Ecto neural progenitor cell (in vitro differentiated cells): ENCODE measurements around the gene HOOK1.
A peak's percentile ranks its signal among the peaks of the same experiment; 100 is the strongest.
"Not testable (repeated sequence)": the region's sequence is repeated elsewhere in the genome, so short reads cannot be mapped to it uniquely, and the experiment has no call there.

Source experiments
- DNase-seq: peaks from one replicate; pipeline ENCODE4 v3.0.0-alpha.2; 2018; ENCODE audit warnings: low spot score

The HOOK1 gene

GRCh38 chr1:59819566-59820438 lies 5.1 kb downstream of the HOOK1 start:
- DNase-seq = no peak

GRCh38 chr1:59827055-59827643 lies 12.4 kb downstream of the HOOK1 start:
- DNase-seq = no peak

- DNase-seq = no peak
Measured at GRCh38 chr1:59828160-59828559, 13.4 kb downstream of the HOOK1 start.

GRCh38 chr1:59831529-59831928 lies 16.8 kb downstream of the HOOK1 start:
- no peak for DNase-seq

- no peak for DNase-seq
Measured at GRCh38 chr1:59833022-59833421, 18.3 kb downstream of the HOOK1 start.

- no peak for DNase-seq
Measured at GRCh38 chr1:59833991-59834390, 19.2 kb downstream of the HOOK1 start.

- DNase-seq = not testable (repeated sequence)
Measured at GRCh38 chr1:59837857-59838256, 23.1 kb downstream of the HOOK1 start.

GRCh38 chr1:59845091-59845490 lies 30.3 kb downstream of the HOOK1 start:
- no peak for DNase-seq

- no peak for DNase-seq
Measured at GRCh38 chr1:59846209-59846894, 31.6 kb downstream of the HOOK1 start.

GRCh38 chr1:59846895-59847282 lies 32.1 kb downstream of the HOOK1 start:
- DNase-seq = no peak

- no peak for DNase-seq
Measured at GRCh38 chr1:59852117-59852516, 37.4 kb downstream of the HOOK1 start.

GRCh38 chr1:59855297-59855696 lies 40.5 kb downstream of the HOOK1 start:
- DNase-seq = not testable (repeated sequence)

GRCh38 chr1:59856725-59857338 lies 42.1 kb downstream of the HOOK1 start:
- DNase-seq = no peak

GRCh38 chr1:59857679-59858354 lies 43.1 kb downstream of the HOOK1 start:
- DNase-seq = no peak

GRCh38 chr1:59866462-59866861 lies 51.7 kb downstream of the HOOK1 start:
- DNase-seq = no peak

- DNase-seq = no peak
Measured at GRCh38 chr1:59871746-59872145, 57.0 kb downstream of the HOOK1 start.

GRCh38 chr1:59877108-59877682 lies 62.4 kb downstream of the HOOK1 start:
- DNase-seq = no peak

GRCh38 chr1:59878370-59878769 lies 63.6 kb downstream of the HOOK1 start:
- no peak for DNase-seq

- DNase-seq = peak; percentile 63
Measured at GRCh38 chr1:59879574-59879973, 64.8 kb downstream of the HOOK1 start.

GRCh38 chr1:59879996-59880505 lies 65.3 kb downstream of the HOOK1 start:
- DNase-seq = no peak

GRCh38 chr1:59880735-59881134 lies 66.0 kb downstream of the HOOK1 start:
- DNase-seq = no peak
